ENCODE results near the gene GLIS1. TPM values are rescaled to one million over a fixed set of nuclear protein-coding genes. Genes with fewer than 3 reads are reported as not detected.

The GLIS1 gene
- total RNA-seq, 1 donor from 2014 or later: not detected

GRCh38 chr1:53638360-53639035, 100.5 kb downstream of the GLIS1 start:
- no peak for DNase-seq (ENCODE audit: low read depth in 2 of 2)

GRCh38 chr1:53637511-53638359, 101.2 kb downstream of the GLIS1 start:
- no peak for DNase-seq (ENCODE audit: low read depth in 2 of 2)

GRCh38 chr1:53636621-53637171, 102.3 kb downstream of the GLIS1 start:
- no peak for DNase-seq (ENCODE audit: low read depth in 2 of 2)

- DNase-seq (ENCODE audit: low read depth in 2 of 2): no peak
Measured at GRCh38 chr1:53634571-53634979, 104.4 kb downstream of the GLIS1 start.

GRCh38 chr1:53633073-53633704, 105.8 kb downstream of the GLIS1 start:
- DNase-seq (ENCODE audit: low read depth in 2 of 2): no peak

- no peak for DNase-seq (ENCODE audit: low read depth in 2 of 2)
Measured at GRCh38 chr1:53631622-53632310, 107.2 kb downstream of the GLIS1 start.

GRCh38 chr1:53629101-53629691, 109.8 kb downstream of the GLIS1 start:
- DNase-seq (ENCODE audit: low read depth in 2 of 2): no peak

- DNase-seq (ENCODE audit: low read depth in 2 of 2): no peak
Measured at GRCh38 chr1:53628286-53628955, 110.5 kb downstream of the GLIS1 start.

GRCh38 chr1:53627666-53628065, 111.3 kb downstream of the GLIS1 start:
- no peak for DNase-seq (ENCODE audit: low read depth in 2 of 2)

GRCh38 chr1:53627031-53627430, 111.9 kb downstream of the GLIS1 start:
- no peak for DNase-seq (ENCODE audit: low read depth in 2 of 2)

- no peak for DNase-seq (ENCODE audit: low read depth in 2 of 2)
Measured at GRCh38 chr1:53626616-53627015, 112.3 kb downstream of the GLIS1 start.

GRCh38 chr1:53625766-53626520, 113.0 kb downstream of the GLIS1 start:
- no peak for DNase-seq (ENCODE audit: low read depth in 2 of 2)

- no peak for DNase-seq (ENCODE audit: low read depth in 2 of 2)
Measured at GRCh38 chr1:53625049-53625448, 113.9 kb downstream of the GLIS1 start.

- no peak for DNase-seq (ENCODE audit: low read depth in 2 of 2)
Measured at GRCh38 chr1:53622531-53622930, 116.4 kb downstream of the GLIS1 start.

- DNase-seq (ENCODE audit: low read depth in 2 of 2): no peak
Measured at GRCh38 chr1:53621144-53621543, 117.8 kb downstream of the GLIS1 start.

- DNase-seq (ENCODE audit: low read depth in 2 of 2): peak in 1 of 2 donors; percentile 27
Measured at GRCh38 chr1:53620061-53620855, 118.7 kb downstream of the GLIS1 start.

- DNase-seq (ENCODE audit: low read depth in 2 of 2): no peak
Measured at GRCh38 chr1:53619367-53620060, 119.5 kb downstream of the GLIS1 start.
